ENCODE measurements around the gene CTSK. TPM values are rescaled to one million over a fixed set of nuclear protein-coding genes. Genes with fewer than 3 reads are reported as not detected.
"Not testable (repeated sequence)": the region's sequence is repeated elsewhere in the genome, so short reads cannot be mapped to it uniquely, and the experiment has no call there.

CTSK gene
- total and polyA plus RNA-seq, 12 donors, result 5.0 to 29.4 (median 11.2) TPM

GRCh38 chr1:150787455-150787854, 20.6 kb downstream of the CTSK start:
- Histone ChIP-seq H3K27me3 (no peaks in the 10 kb centered on the region), H3K27ac (no peak overlapping the region), H3K9me3 (replicated peaks in 1 of 3) (no peaks in the 10 kb centered on the region), H3K36me3 (replicated peaks in 1 of 2) (no peaks in the 10 kb centered on the region), H3K4me3 (no peak overlapping the region), H3K4me1 (replicated peaks in 1 of 2) (peaks cover 0 to 6% of the 10 kb centered on the region in 2 donors)
- intact Hi-C loops (cut with DNase I), result no loop called here
- no peak for TF ChIP-seq CTCF (IDR thresholded peaks at IDR 0.05)
- no peak for TF ChIP-seq POLR2A (IDR thresholded peaks at IDR 0.05)
- DNase-seq, result no peak

GRCh38 chr1:150780510-150780909, 27.6 kb downstream of the CTSK start:
- 69 to 88% (median 81%) methylated on average over 3 of the region's 3 CpGs for WGBS, 4 donors
- H3K36me3 ChIP-seq (replicated peaks in 1 of 2), result no peaks in the 10 kb centered on the region
- no peaks in the 10 kb centered on the region for H3K9me3 ChIP-seq (replicated peaks in 1 of 3)
- DNase-seq, result no peak
- H3K27me3 ChIP-seq, result no peaks in the 10 kb centered on the region
- no peak overlapping the region for H3K4me3 ChIP-seq
- no peaks in the 10 kb centered on the region for H3K4me1 ChIP-seq (replicated peaks in 1 of 2)
- intact Hi-C loops (cut with DNase I), result no loop called here
- no peak for TF ChIP-seq CTCF (IDR thresholded peaks at IDR 0.05)
- TF ChIP-seq POLR2A (IDR thresholded peaks at IDR 0.05), result no peak
- no peak overlapping the region for H3K27ac ChIP-seq

GRCh38 chr1:150778409-150778808, 29.7 kb downstream of the CTSK start:
- no peaks in the 10 kb centered on the region for H3K4me1 ChIP-seq (replicated peaks in 1 of 2)
- no peaks in the 10 kb centered on the region for H3K36me3 ChIP-seq (replicated peaks in 1 of 2)
- WGBS, 4 donors, result 84 to 100% (median 89%) methylated on average over 1 of the region's 1 CpG
- no peak overlapping the region for H3K4me3 ChIP-seq
- DNase-seq, result no peak
- H3K27ac ChIP-seq, result no peak overlapping the region
- H3K9me3 ChIP-seq (replicated peaks in 1 of 3), result no peaks in the 10 kb centered on the region
- intact Hi-C loops (cut with DNase I), result no loop called here
- TF ChIP-seq CTCF (IDR thresholded peaks at IDR 0.05), result no peak
- TF ChIP-seq POLR2A (IDR thresholded peaks at IDR 0.05), result no peak
- no peaks in the 10 kb centered on the region for H3K27me3 ChIP-seq

GRCh38 chr1:150777544-150777943, 30.5 kb downstream of the CTSK start:
- no peak for TF ChIP-seq CTCF (IDR thresholded peaks at IDR 0.05)
- no peak for TF ChIP-seq POLR2A (IDR thresholded peaks at IDR 0.05)
- 83 to 91% (median 86%) methylated on average over 2 of the region's 2 CpGs for WGBS, 4 donors
- Histone ChIP-seq H3K27me3 (no peaks in the 10 kb centered on the region), H3K4me1 (replicated peaks in 1 of 2) (no peaks in the 10 kb centered on the region), H3K36me3 (replicated peaks in 1 of 2) (no peaks in the 10 kb centered on the region), H3K9me3 (replicated peaks in 1 of 3) (no peaks in the 10 kb centered on the region), H3K4me3 (no peak overlapping the region), H3K27ac (no peak overlapping the region)
- intact Hi-C loops (cut with DNase I), result no loop called here
- no peak for DNase-seq

- H3K36me3 ChIP-seq (replicated peaks in 1 of 2); DNase-seq; H3K27ac ChIP-seq; H3K4me1 ChIP-seq (replicated peaks in 1 of 2); intact Hi-C loops (cut with DNase I); H3K27me3 ChIP-seq; H3K9me3 ChIP-seq (replicated peaks in 1 of 3); H3K4me3 ChIP-seq: not testable (repeated sequence)
- 91 to 95% (median 93%) methylated on average over 13 of the region's 13 CpGs for WGBS, 4 donors
These were observed 32.0 kb downstream of the CTSK start for GRCh38 chr1:150775931-150776505.

All from adrenal gland (tissue), 12 donors.